Measurements from ENCODE around the gene AKIP1. TPM values are rescaled to one million over a fixed set of nuclear protein-coding genes. Genes with fewer than 3 reads are reported as not detected.

The AKIP1 gene
- total RNA-seq, 1 donor from 2014 or later, result 36.9 TPM

Other genes starting within 250 kb of the AKIP1 start
- 11.7 and 14.2 TPM in 2 replicates for gene TRIM66, start 228.5 kb upstream of the AKIP1 start, total RNA-seq
- gene RPL27A, start 228.4 kb upstream of the AKIP1 start, total RNA-seq, result 679 and 691 TPM in 2 replicates
- gene C11orf16, start 21.8 kb downstream of the AKIP1 start, total RNA-seq, result not detected in 2 replicates
- gene ASCL3, start 31.8 kb downstream of the AKIP1 start, total RNA-seq, result not detected in 2 replicates
- 27.0 and 31.3 TPM in 2 replicates for gene TMEM9B, start 53.3 kb downstream of the AKIP1 start, total RNA-seq
- 4.4 and 4.8 TPM in 2 replicates for gene NRIP3, start 92.8 kb downstream of the AKIP1 start, total RNA-seq
- gene SCUBE2, start 180.4 kb downstream of the AKIP1 start, total RNA-seq, result not detected in 2 replicates

All from activated T-helper 1 cell treated with anti-CD3 and anti-CD28 coated beads, Interleukin-12 subunit alpha, Interleukin-12 subunit beta, Interleukin-2, Interleukin-4 antibody, amounts not matched to agents 30 ng/mL and 10 ng/mL and 1 ng/mL, durations not matched to agents 14 hours and 24 hours and 36 hours (primary cell).